OCI-LY1 (cell line): Measurements from ENCODE around the gene OR2H2.

Source experiments
- H2AFZ ChIP-seq: fragments of 200-600 bp; sonication (generic), shearing (Covaris generic); 2 replicates; pipeline ENCODE4 v1.6.0; 2014; ENCODE audit warnings: antibody characterized with exemption, mild to moderate bottlenecking, low read length
- H3F3A ChIP-seq: fragments of 200-600 bp; sonication (generic), shearing (Covaris generic); 2 replicates; pipeline ENCODE4 v1.6.0; 2014; ENCODE audit warnings: mild to moderate bottlenecking, antibody characterized with exemption, low read length, moderate library complexity; ENCODE audit not compliant: insufficient read depth
- H3K27ac ChIP-seq: fragments of 200-600 bp; sonication (generic); 2 replicates; pipeline ENCODE4 v1.5.1; 2014; ENCODE audit warnings: low read length, mixed run types, mild to moderate bottlenecking, low read depth; ENCODE audit not compliant: poor library complexity, severe bottlenecking
- H3K27me3 ChIP-seq: fragments of 200-600 bp; sonication (generic); 2 replicates; pipeline ENCODE4 v1.6.0; 2014; ENCODE audit warnings: antibody characterized with exemption, mild to moderate bottlenecking, low read length, moderate library complexity; ENCODE audit not compliant: insufficient read depth
- H3K36me3 ChIP-seq: fragments of 200-600 bp; sonication (generic); 2 replicates; pipeline ENCODE4 v1.6.1; 2014; ENCODE audit warnings: mild to moderate bottlenecking, antibody characterized with exemption, low read length, moderate library complexity, mixed read lengths; ENCODE audit not compliant: insufficient read depth
- H3K4me1 ChIP-seq: fragments of 200-600 bp; sonication (generic); 2 replicates; pipeline ENCODE4 v1.5.1; 2014; ENCODE audit warnings: mild to moderate bottlenecking, low read length, moderate library complexity; ENCODE audit not compliant: insufficient read depth, severe bottlenecking
- H3K4me2 ChIP-seq: fragments of 200-600 bp; sonication (generic), shearing (Covaris generic); 2 replicates; pipeline ENCODE4 v1.6.1; 2014; ENCODE audit warnings: low read length
- H3K4me3 ChIP-seq: fragments of 200-600 bp; sonication (generic); 2 replicates; pipeline ENCODE4 v1.5.1; 2014; ENCODE audit warnings: low read length, low read depth, mild to moderate bottlenecking, mixed read lengths; ENCODE audit not compliant: poor library complexity, severe bottlenecking
- H3K79me2 ChIP-seq: fragments of 200-600 bp; shearing (Covaris generic); 2 replicates; pipeline ENCODE4 v1.6.1; 2016; ENCODE audit warnings: mixed run types, low read length, mixed read lengths; ENCODE audit not compliant: insufficient read depth
- H3K9ac ChIP-seq: fragments of 200-600 bp; sonication (generic), shearing (Covaris generic); 2 replicates; pipeline ENCODE4 v1.6.1; 2014; ENCODE audit warnings: mild to moderate bottlenecking, low read length, mixed read lengths
- H3K9me2 ChIP-seq: fragments of 200-600 bp; sonication (generic), shearing (Covaris generic); 2 replicates; pipeline ENCODE4 v1.6.1; 2014; ENCODE audit warnings: low read depth, mild to moderate bottlenecking, low read length, mixed read lengths
- H3K9me3 ChIP-seq: fragments of 200-600 bp; shearing (Covaris generic); 2 replicates; pipeline ENCODE4 v1.6.1; 2014; ENCODE audit warnings: low read length, mixed read lengths
- H4K20me1 ChIP-seq: fragments of 200-600 bp; sonication (generic), shearing (Covaris generic); 2 replicates; pipeline ENCODE4 v1.6.0; 2016; ENCODE audit warnings: mild to moderate bottlenecking, low read length; ENCODE audit not compliant: insufficient read depth
- CTCF ChIP-seq: fragments of 200-600 bp; sonication (generic), shearing (Covaris generic); IDR thresholded peaks from 2 replicates; pipeline ENCODE4 v1.5.1; 2017; ENCODE audit warnings: mild to moderate bottlenecking, antibody characterized with exemption, low read length, moderate library complexity, mixed read lengths
- EZH2 ChIP-seq: fragments of 200-600 bp; sonication (generic), shearing (Covaris generic); IDR thresholded peaks from 2 replicates; pipeline ENCODE4 v1.8.0; 2017; ENCODE audit warnings: borderline replicate concordance, mixed run types, mild to moderate bottlenecking, antibody characterized with exemption, low read length, moderate library complexity, mixed read lengths

OR2H2 gene

GRCh38 chr6:29576056-29576455 lies 8.9 kb upstream of the OR2H2 start:
- Histone ChIP-seq H3K4me2 (no peak overlapping the region), H4K20me1 (no peaks in the 10 kb centered on the region), H2AFZ (no peak overlapping the region), H3K4me3 (no peak overlapping the region), H3K9me3 (no peaks in the 10 kb centered on the region), H3K9ac (no peak overlapping the region), H3K27ac (no peak overlapping the region), H3K27me3 (no peaks in the 10 kb centered on the region), H3K79me2 (no peaks in the 10 kb centered on the region), H3K36me3 (no peaks in the 10 kb centered on the region), H3K4me1 (no peaks in the 10 kb centered on the region), H3K9me2 (no peaks in the 10 kb centered on the region), H3F3A (no peaks in the 10 kb centered on the region)
- no peak for TF ChIP-seq CTCF
- TF ChIP-seq EZH2, result no peak

GRCh38 chr6:29577544-29577943 lies 7.4 kb upstream of the OR2H2 start:
- no peaks in the 10 kb centered on the region for H3F3A ChIP-seq
- TF ChIP-seq CTCF (no peak), EZH2 (no peak)
- H3K9me2 ChIP-seq, result no peaks in the 10 kb centered on the region
- H3K9me3 ChIP-seq, result no peaks in the 10 kb centered on the region
- H3K79me2 ChIP-seq, result no peaks in the 10 kb centered on the region
- no peaks in the 10 kb centered on the region for H3K36me3 ChIP-seq
- H3K27ac ChIP-seq, result no peak overlapping the region
- H3K4me3 ChIP-seq, result no peak overlapping the region
- no peaks in the 10 kb centered on the region for H3K4me1 ChIP-seq
- H3K4me2 ChIP-seq, result no peak overlapping the region
- H3K27me3 ChIP-seq, result no peaks in the 10 kb centered on the region
- H2AFZ ChIP-seq, result no peak overlapping the region
- H4K20me1 ChIP-seq, result no peaks in the 10 kb centered on the region
- H3K9ac ChIP-seq, result no peak overlapping the region

- Histone ChIP-seq H3K4me2 (no peak overlapping the region), H3K27ac (no peak overlapping the region), H3K9me3 (no peaks in the 10 kb centered on the region), H3K9me2 (no peaks in the 10 kb centered on the region), H3K9ac (no peak overlapping the region), H2AFZ (no peak overlapping the region), H3K4me1 (peaks cover 4% of the 10 kb centered on the region), H3K79me2 (no peaks in the 10 kb centered on the region), H4K20me1 (no peaks in the 10 kb centered on the region), H3K36me3 (no peaks in the 10 kb centered on the region), H3K27me3 (no peaks in the 10 kb centered on the region), H3F3A (no peaks in the 10 kb centered on the region), H3K4me3 (no peak overlapping the region)
- TF ChIP-seq CTCF, result peak; percentile 95
- no peak for TF ChIP-seq EZH2
These were observed 4.6 kb downstream of the OR2H2 start for GRCh38 chr6:29589423-29590048.
